Right lobe of liver (tissue), 4 donors: ENCODE data around the gene UBXN6.

Experiments
- CTCF ChIP-seq, 4 donors: fragments of 200-600 bp in 3 of 4; fragments of 450-650 bp in 1 of 4; IDR thresholded peaks; one replicate each; pipeline versions ENCODE4 v1.5.1 to v1.8.0; 2016 to 2022; ENCODE audit warnings: antibody characterized with exemption in 4 of 4, mild to moderate bottlenecking in 2 of 4
- POLR2A ChIP-seq: fragments of 450-650 bp; IDR thresholded peaks from one replicate; pipeline ENCODE4 v1.6.1; 2017; ENCODE audit warnings: antibody characterized with exemption, mild to moderate bottlenecking
- donor health status: DM: no; HTN: no; CAD: no.
- donor health status: DM: no; HTN: no; CAD: no.
- donor health status: DM: no; HTN: yes; CAD: no.

- TF ChIP-seq CTCF (IDR thresholded peaks at IDR 0.05), result no peak
- TF ChIP-seq POLR2A, result no peak
Observed at GRCh38 chr19:4445963-4446703, 11.5 kb downstream of the UBXN6 start.
